Diencephalon (tissue), 1 donor: ENCODE results near the gene SMC1A. TPM values are rescaled to one million over a fixed set of nuclear protein-coding genes. Genes with fewer than 3 reads are reported as not detected.

Experiments used
- small RNA-seq: library from RNA; depleted of rRNA; stranded (forward); fragments of <200 nt; gene quantifications from one replicate; pipeline ENCODE3, GENCODE V24; 2014
- total RNA-seq: library from RNA; depleted of rRNA; stranded (reverse); fragments of >200 nt; gene quantifications from one replicate; pipeline ENCODE4 v1.2.3, GENCODE V29; 2014

The SMC1A gene
- 21.5 TPM for total RNA-seq

GRCh38 chrX:53422086-53422860, at the start of gene SMC1A:
SMC1A (minus strand) TSS chrX:53422654; CDS start chrX:53422600, 54 bp downstream.

GRCh38 chrX:53433651-53434639, 11.5 kb upstream of the SMC1A start, which contains the start of gene HSD17B10:
HSD17B10 (minus strand) TSS chrX:53434370; CDS start chrX:53434345, 25 bp downstream.

GRCh38 chrX:53422861-53423306, 430 bp upstream of the SMC1A start, which contains the start of gene RIBC1:
RIBC1 (plus strand) TSS chrX:53422873; CDS start chrX:53426277, 3,404 bp downstream.

Small RNA genes within 50 kb of the gene (small RNA-seq; reads per million reads assigned to genes)
- gene AC245102.2 (not detected), gene MIR6857 (0.10 reads per million), gene RF00019 (not detected), gene VTRNA3-1P (not detected)

Other genes starting within 250 kb of the SMC1A start
- 74.5 TPM for gene KDM5C, start 197.4 kb downstream of the SMC1A start, total RNA-seq
- gene IQSEC2, start 141.1 kb downstream of the SMC1A start, total RNA-seq: 11.1 TPM
- gene RIBC1, start 219 bp upstream of the SMC1A start, total RNA-seq: 3.5 TPM
- gene HSD17B10, start 11.7 kb upstream of the SMC1A start, total RNA-seq: 35.3 TPM